SH-SY5Y (cell line): ENCODE measurements around the gene IYD.

Experiments used
- GATA2 ChIP-seq: IDR thresholded peaks from 2 replicates; pipeline ENCODE4 v1.6.1; 2011; ENCODE audit warnings: mild to moderate bottlenecking, low read depth, low read length
- GATA3 ChIP-seq: IDR thresholded peaks from 2 replicates; pipeline ENCODE4 v1.6.1; 2011; ENCODE audit warnings: low read depth, mild to moderate bottlenecking, low read length, moderate library complexity

IYD gene

GRCh38 chr6:150369408-150369807 lies 596 bp downstream of the IYD start:
- TF ChIP-seq GATA2 (no peak), GATA3 (no peak)

- TF ChIP-seq GATA2 (no peak), GATA3 (no peak)
Measured at GRCh38 chr6:150370112-150370511, 1.3 kb downstream of the IYD start.

- TF ChIP-seq GATA2 = no peak
- TF ChIP-seq GATA3 = no peak
Measured at GRCh38 chr6:150371356-150371755, 2.5 kb downstream of the IYD start.

- TF ChIP-seq GATA3 (no peak), GATA2 (no peak)
Measured at GRCh38 chr6:150372051-150372450, 3.2 kb downstream of the IYD start.

GRCh38 chr6:150373260-150373701 lies 4.5 kb downstream of the IYD start:
- TF ChIP-seq GATA3 = no peak
- no peak for TF ChIP-seq GATA2

- TF ChIP-seq GATA3 = no peak
- TF ChIP-seq GATA2 = no peak
Measured at GRCh38 chr6:150377211-150377781, 8.5 kb downstream of the IYD start.

- TF ChIP-seq GATA3 (no peak), GATA2 (no peak)
Measured at GRCh38 chr6:150380256-150380655, 11.4 kb downstream of the IYD start.

GRCh38 chr6:150382171-150382570 lies 13.4 kb downstream of the IYD start:
- TF ChIP-seq GATA3 = no peak
- no peak for TF ChIP-seq GATA2

GRCh38 chr6:150391414-150391813 lies 22.6 kb downstream of the IYD start:
- no peak for TF ChIP-seq GATA2

GRCh38 chr6:150391890-150392289 lies 23.1 kb downstream of the IYD start:
- TF ChIP-seq GATA3 = no peak
- TF ChIP-seq GATA2 = no peak

- TF ChIP-seq GATA3 = no peak
- TF ChIP-seq GATA2 = no peak
Measured at GRCh38 chr6:150392452-150393220, 23.8 kb downstream of the IYD start.

GRCh38 chr6:150394053-150394898 lies 25.5 kb downstream of the IYD start:
- TF ChIP-seq GATA2 (no peak), GATA3 (no peak)

GRCh38 chr6:150394899-150395295 lies 26.1 kb downstream of the IYD start:
- TF ChIP-seq GATA3 = no peak
- TF ChIP-seq GATA2 = no peak

- no peak for TF ChIP-seq GATA2
- no peak for TF ChIP-seq GATA3
Measured at GRCh38 chr6:150395388-150396009, 26.7 kb downstream of the IYD start.
